Measurements from ENCODE around the gene VWA7. TPM values are rescaled to one million over a fixed set of nuclear protein-coding genes. Genes with fewer than 3 reads are reported as not detected.
A peak's percentile ranks its signal among the peaks of the same experiment; 100 is the strongest.
"Not testable (repeated sequence)": the region's sequence is repeated elsewhere in the genome, so short reads cannot be mapped to it uniquely, and the experiment has no call there.

Gene VWA7
- total RNA-seq (10 to 100 TPM in 7 of 9 donors, 1 to 10 TPM in 2; 8.0 to 25.8 (median 16.1) TPM), polyA plus RNA-seq (1 to 10 TPM; 4.0 to 6.2 TPM)
- long read RNA-seq, donor 1, partial matches to known transcripts, result 0 of 1 reads
- long read RNA-seq, donor 1, other reads (novel, unspliced or antisense), result 1 of 1 reads
- long read RNA-seq, donor 2, partial matches to known transcripts, result 0 of 3 reads
- long read RNA-seq, donor 2, other reads (novel, unspliced or antisense), result 3 of 3 reads
- long read RNA-seq, donor 3, result 0 reads

GRCh38 chr6:31776989-31777666 lies at the start of gene VWA7:
VWA7 (minus strand) TSS chr6:31777328; CDS start chr6:31776779, 549 bp downstream.
- no peaks in the 10 kb centered on the region for H3K9me3 ChIP-seq
- intact Hi-C loops (cut with DNase I), result loop anchor here in 3 of 10 donors (5.0 to 10.0 kb wide), 3 partner anchors 35 to 95 kb away; partner anchors contain the start of genes LY6G5C (in 1 of the 3) and MSH5 (in 1 of the 3)
- WGBS, 4 donors, result 13 to 20% (median 14%) methylated on average over 10 to 15 of the region's 15 CpGs

GRCh38 chr6:31826793-31827285 lies 49.7 kb upstream of the VWA7 start:
- no peaks in the 10 kb centered on the region for H3K27me3 ChIP-seq
- DNase-seq (peak; percentile 89 to 92 (median 90)), ATAC-seq (peak; percentile 49)
- no peak for TF ChIP-seq CTCF (IDR thresholded peaks at IDR 0.05)
- peak; percentile 28 to 66 for TF ChIP-seq POLR2A (IDR thresholded peaks at IDR 0.05)
- H3K4me1 ChIP-seq, result peaks cover 0 to 51% (median 29%) of the 10 kb centered on the region in 12 donors
- intact Hi-C loops (cut with DNase I), result loop anchor here in 2 of 10 donors (2.0 to 5.0 kb wide), 3 partner anchors 32 to 96 kb away; partner anchors contain the start of genes CLIC1 (in 1 of the 2) and VARS1 (in 1 of the 2)
- H3K4me3 ChIP-seq, result peak overlapping the region; percentile 26 to 82 (median 70)
- H3K36me3 ChIP-seq, result peaks cover 0 to 6% (median 0%) of the 10 kb centered on the region in 9 donors
- 0 to 1% (median 0%) methylated on average over 13 of the region's 13 CpGs for WGBS, 4 donors
- H3K9me3 ChIP-seq, result no peaks in the 10 kb centered on the region
- H3K27ac ChIP-seq, result peak overlapping the region; percentile 89 to 98 (median 96)

More at GRCh38 chr6:31776989-31777666, at the start of gene VWA7:
- peaks cover 0 to 22% (median 13%) of the 10 kb centered on the region in 12 donors for H3K4me1 ChIP-seq
- no peak for TF ChIP-seq CTCF (IDR thresholded peaks at IDR 0.05)
- peak in 1 of 2 donors; percentile 49 for TF ChIP-seq POLR2A (IDR thresholded peaks at IDR 0.05)
- no peaks in the 10 kb centered on the region for H3K27me3 ChIP-seq
- peak within 1 kb of the TSS in 11 of 12 donors; percentile 38 to 85 (median 79) for H3K27ac ChIP-seq
- H3K4me3 ChIP-seq, result peak within 1 kb of the TSS in 10 of 12 donors; percentile 13 to 49 (median 38)
- DNase-seq (peak; percentile 73 to 90 (median 78)), ATAC-seq (peak; percentile 85 to 93 (median 88))
- H3K36me3 ChIP-seq, result peaks cover 0 to 44% (median 35%) of the 10 kb centered on the region in 9 donors

DNA sequence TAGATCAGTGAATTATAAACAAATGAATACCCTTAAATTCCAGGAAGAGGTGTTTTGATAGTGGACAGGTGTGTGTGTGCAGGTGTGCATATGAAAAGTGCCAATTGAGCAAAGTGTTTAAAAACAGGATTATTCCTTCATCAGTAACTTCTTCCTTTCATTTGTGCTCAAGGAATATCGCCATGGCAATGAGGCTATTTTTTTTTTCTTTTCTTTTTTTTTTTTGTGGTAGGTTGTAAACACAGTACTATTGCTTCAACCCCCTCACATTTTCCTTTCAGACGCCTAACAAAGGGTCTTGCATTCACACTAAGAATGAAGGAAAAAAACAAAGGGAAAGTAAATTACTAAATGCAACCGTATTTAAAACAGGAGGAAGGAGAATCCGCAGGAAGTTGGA lies 48.4 kb upstream of the VWA7 start:
- ATAC-seq (no peak), DNase-seq (no peak)
- intact Hi-C loops (cut with DNase I), result loop anchor here in 1 of 10 donors (5.0 kb wide), 1 partner anchor 88 kb away; the partner anchor contains the start of gene CLIC1
- no peaks in the 10 kb centered on the region for H3K9me3 ChIP-seq
- no peaks in the 10 kb centered on the region for H3K36me3 ChIP-seq
- H3K27me3 ChIP-seq, result no peaks in the 10 kb centered on the region
- H3K4me1 ChIP-seq, result peaks cover 0 to 48% (median 27%) of the 10 kb centered on the region in 12 donors
- no peak overlapping the region for H3K4me3 ChIP-seq
- TF ChIP-seq POLR2A (IDR thresholded peaks at IDR 0.05) (no peak), CTCF (IDR thresholded peaks at IDR 0.05) (no peak)
- H3K27ac ChIP-seq, result peak overlapping the region in 10 of 12 donors; percentile 89 to 98 (median 96)
- WGBS, 4 donors, result 78 to 83% (median 80%) methylated on average over 4 of the region's 4 CpGs

GRCh38 chr6:31823592-31824196 lies 46.6 kb upstream of the VWA7 start:
- peaks cover 0 to 65% (median 43%) of the 10 kb centered on the region in 12 donors for H3K4me1 ChIP-seq
- ATAC-seq, H3K27me3 ChIP-seq, H3K9me3 ChIP-seq, H3K36me3 ChIP-seq, DNase-seq: not testable (repeated sequence)
- intact Hi-C loops (cut with DNase I), result loop anchor here in 1 of 10 donors (5.0 kb wide), 1 partner anchor 91 kb away; no protein-coding TSS in a partner anchor
- peak overlapping the region in 11 of 12 donors; percentile 93 to 100 (median 99) for H3K27ac ChIP-seq
- 90 to 95% (median 92%) methylated on average over 9 of the region's 9 CpGs for WGBS, 4 donors
- peak overlapping the region in 1 of 12 donors; percentile 63 for H3K4me3 ChIP-seq

Data from heart left ventricle (tissue), 16 donors.